Testis (tissue), 3 donors: ENCODE measurements around the gene ARIH2. TPM values are rescaled to one million over a fixed set of nuclear protein-coding genes. Genes with fewer than 3 reads are reported as not detected.

Source experiments
- DNase-seq: peaks from one replicate; pipeline ENCODE4 v3.0.0-alpha.2; 2019
- H3K27ac ChIP-seq, 2 donors: fragments of 200-600 bp; sonication (generic); one replicate each; pipeline ENCODE4 v1.5.1; 2019
- H3K27me3 ChIP-seq: fragments of 200-600 bp; sonication (generic); one replicate; pipeline ENCODE4 v1.5.1; 2019
- H3K36me3 ChIP-seq: fragments of 200-600 bp; sonication (generic); one replicate; pipeline ENCODE4 v1.5.1; 2017; ENCODE audit warnings: low read depth; ENCODE audit errors: missing control alignments
- H3K4me1 ChIP-seq: fragments of 200-600 bp; sonication (generic); one replicate; pipeline ENCODE4 v1.5.1; 2019
- H3K4me3 ChIP-seq, 2 donors: fragments of 200-600 bp; sonication (generic); one replicate each; pipeline ENCODE4 v1.5.1; 2017 to 2019
- H3K9me3 ChIP-seq: fragments of 200-600 bp; sonication (generic); one replicate; pipeline ENCODE4 v1.5.1; 2017
- POLR2A ChIP-seq: fragments of 450-650 bp; IDR thresholded peaks from one replicate; pipeline ENCODE4 v1.6.1; 2017; ENCODE audit warnings: antibody characterized with exemption, mild to moderate bottlenecking, moderate library complexity
- WGBS, 2 donors: methylation state at CpG; one replicate each; pipeline ENCODE4 v1.1.5; 2018; 5-methylcytosine and 5-hydroxymethylcytosine counted together
- intact Hi-C: fragments of 100-400 bp; cut with DNase I; formaldehyde crosslinking; loops from one replicate; pipeline ENCODE4 v1.15.1; 2023; ENCODE audit warnings: low total_unique reads
- polyA plus RNA-seq: library from polyadenylated mRNA; stranded (reverse); fragments of 350-450 nt; fragmentation: Illumina TruSeq; extraction: RNeasy Lipid Tissue Mini Kit (QIAGEN cat#74804); gene quantifications from one replicate; pipeline ENCODE4 v1.2.3, GENCODE V29; 2014; ENCODE audit warnings: low read depth, low replicate concordance; ENCODE audit not compliant: insufficient read depth
- total RNA-seq, 2 donors: library from RNA; depleted of rRNA; stranded (reverse); fragments of >200 nt; gene quantifications; one replicate each; pipeline ENCODE4 v1.2.3, GENCODE V29; 2016
- TF ChIP-seq, protein P1 (sequence below), 3 experiments: fragments of 450-650 bp in 2 of 3; fragments of 200-600 bp in 1 of 3; sonication (generic) in 1 of 3; IDR thresholded peaks; one replicate each; pipeline ENCODE4 v1.5.1; 2016 to 2019; ENCODE audit warnings: antibody characterized with exemption in 3 of 3, mild to moderate bottlenecking in 2 of 3, moderate library complexity in 1 of 3

The ARIH2 gene
- total and polyA plus RNA-seq, 3 donors from 2014 or later = 106 to 157 (median 127) TPM

DNA sequence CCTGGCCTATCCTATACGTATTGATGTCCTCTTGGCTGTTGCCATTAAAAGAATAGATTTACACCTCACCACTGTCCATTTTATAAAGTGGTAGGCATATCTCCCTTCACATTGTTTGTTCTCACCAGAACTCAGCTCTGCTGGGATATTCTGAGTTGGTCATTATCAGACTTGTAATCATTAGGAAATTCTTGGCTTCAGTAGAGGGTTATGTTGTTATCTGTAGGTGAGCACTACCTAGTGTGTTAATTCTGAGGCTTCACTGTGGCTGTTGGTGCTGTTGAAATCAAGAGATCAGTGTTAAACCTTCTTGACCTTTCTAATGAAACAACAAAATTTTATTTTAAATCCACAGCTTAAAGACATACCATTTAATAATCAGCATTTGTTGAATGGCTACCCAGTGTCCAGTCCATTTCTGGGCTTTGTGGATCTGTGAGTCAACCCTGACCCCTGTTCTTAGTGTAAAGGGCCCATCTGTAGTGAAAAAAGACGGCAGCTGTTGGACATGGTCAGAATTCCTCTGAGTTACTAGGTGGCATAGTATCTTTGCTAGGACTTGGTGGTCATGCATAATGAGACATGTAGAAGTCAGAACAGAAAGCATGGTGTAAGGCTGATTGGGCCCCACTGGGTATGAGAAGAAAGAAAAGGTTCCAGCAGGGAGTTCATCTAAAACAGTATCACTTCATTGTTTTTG, 38.5 kb downstream of the ARIH2 start:
- no peak for TF ChIP-seq POLR2A
- TF ChIP-seq, protein P1, sequence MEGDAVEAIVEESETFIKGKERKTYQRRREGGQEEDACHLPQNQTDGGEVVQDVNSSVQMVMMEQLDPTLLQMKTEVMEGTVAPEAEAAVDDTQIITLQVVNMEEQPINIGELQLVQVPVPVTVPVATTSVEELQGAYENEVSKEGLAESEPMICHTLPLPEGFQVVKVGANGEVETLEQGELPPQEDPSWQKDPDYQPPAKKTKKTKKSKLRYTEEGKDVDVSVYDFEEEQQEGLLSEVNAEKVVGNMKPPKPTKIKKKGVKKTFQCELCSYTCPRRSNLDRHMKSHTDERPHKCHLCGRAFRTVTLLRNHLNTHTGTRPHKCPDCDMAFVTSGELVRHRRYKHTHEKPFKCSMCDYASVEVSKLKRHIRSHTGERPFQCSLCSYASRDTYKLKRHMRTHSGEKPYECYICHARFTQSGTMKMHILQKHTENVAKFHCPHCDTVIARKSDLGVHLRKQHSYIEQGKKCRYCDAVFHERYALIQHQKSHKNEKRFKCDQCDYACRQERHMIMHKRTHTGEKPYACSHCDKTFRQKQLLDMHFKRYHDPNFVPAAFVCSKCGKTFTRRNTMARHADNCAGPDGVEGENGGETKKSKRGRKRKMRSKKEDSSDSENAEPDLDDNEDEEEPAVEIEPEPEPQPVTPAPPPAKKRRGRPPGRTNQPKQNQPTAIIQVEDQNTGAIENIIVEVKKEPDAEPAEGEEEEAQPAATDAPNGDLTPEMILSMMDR (IDR thresholded peaks at IDR 0.05) = no peak
- Histone ChIP-seq H3K9me3 (no peaks in the 10 kb centered on the region), H3K4me3 (no peak overlapping the region), H3K4me1 (no peaks in the 10 kb centered on the region), H3K27me3 (no peaks in the 10 kb centered on the region), H3K27ac (no peak overlapping the region), H3K36me3 (no peaks in the 10 kb centered on the region)
- no peak for DNase-seq
- intact Hi-C loops = no loop called here
- WGBS, 2 donors = 94 to 100% methylated on average over 2 of the region's 2 CpGs

DNA sequence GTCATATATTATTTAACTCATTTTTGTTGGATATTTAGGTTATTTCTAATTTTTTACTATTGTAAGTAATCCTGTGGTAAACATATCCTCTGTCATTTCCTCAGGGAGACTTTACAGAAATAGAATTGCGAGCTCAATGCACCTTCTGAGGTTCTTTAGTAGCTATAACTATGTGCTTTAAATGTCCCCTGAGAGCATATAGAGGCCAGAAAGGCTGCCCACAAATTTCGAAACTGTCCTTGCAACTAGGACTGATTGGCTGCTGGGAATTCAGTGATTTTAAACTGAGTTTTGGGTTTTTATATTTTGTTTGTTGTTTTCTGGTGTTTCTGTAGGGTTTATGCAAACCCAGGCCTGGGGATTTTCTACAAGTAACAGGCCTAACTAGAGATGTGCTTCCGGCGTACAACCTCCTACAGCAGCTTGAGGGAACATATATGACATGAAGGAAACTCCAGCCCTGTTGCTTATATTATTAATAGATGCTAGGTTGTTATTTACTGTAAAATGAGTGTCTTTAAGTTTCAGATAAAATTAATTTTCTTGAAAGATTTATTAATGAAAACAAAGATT, 42.3 kb downstream of the ARIH2 start:
- no peaks in the 10 kb centered on the region for H3K36me3 ChIP-seq
- H3K9me3 ChIP-seq = no peaks in the 10 kb centered on the region
- intact Hi-C loops = no loop called here
- TF ChIP-seq POLR2A = no peak
- TF ChIP-seq, protein P1 (IDR thresholded peaks at IDR 0.05) = no peak
- no peak for DNase-seq
- WGBS, 2 donors = 81 to 82% methylated on average over 4 of the region's 4 CpGs
- no peaks in the 10 kb centered on the region for H3K27me3 ChIP-seq
- H3K4me1 ChIP-seq = peaks cover 7% of the 10 kb centered on the region
- H3K4me3 ChIP-seq = no peak overlapping the region
- no peak overlapping the region for H3K27ac ChIP-seq

DNA sequence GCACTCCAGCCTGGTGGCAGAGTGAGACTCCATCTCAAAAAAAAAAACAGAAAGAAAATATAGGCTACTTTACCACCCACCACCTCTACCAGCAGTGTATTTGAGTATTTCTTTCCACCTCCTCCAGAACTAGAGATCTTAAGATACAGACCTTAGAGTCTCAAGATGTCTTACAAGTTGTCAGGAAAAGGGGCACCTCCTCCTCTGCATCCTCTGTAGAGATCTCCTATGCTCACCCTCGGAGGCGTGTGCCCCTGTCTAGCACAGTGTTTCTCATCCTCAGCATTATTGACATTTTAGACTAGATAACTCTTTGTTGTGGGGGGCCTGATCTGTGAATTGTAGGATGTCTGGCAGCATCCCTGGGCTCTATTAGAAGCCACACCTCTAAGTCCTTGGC, 43.7 kb downstream of the ARIH2 start:
- intact Hi-C loops = no loop called here
- 80 to 86% methylated on average over 2 of the region's 2 CpGs for WGBS, 2 donors
- H3K36me3 ChIP-seq = no peaks in the 10 kb centered on the region

DNA sequence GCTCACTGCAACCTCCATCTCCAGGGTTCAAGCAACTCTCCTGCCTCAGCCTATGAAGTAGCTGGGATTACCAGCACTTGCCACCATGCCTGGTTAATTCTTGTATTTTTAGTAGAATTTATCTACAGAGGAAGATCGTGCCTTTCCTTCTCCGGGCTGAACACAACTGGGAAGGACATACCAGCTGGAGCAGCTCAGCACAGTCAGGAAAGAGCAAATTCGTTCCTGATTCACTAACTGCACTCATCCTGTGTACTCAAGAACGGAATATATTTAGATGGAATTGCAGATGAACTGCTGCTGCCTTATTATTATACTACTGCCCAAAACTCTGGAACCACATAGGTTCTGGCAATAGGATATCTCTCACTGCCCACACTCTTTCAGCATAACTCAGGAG, 44.3 kb downstream of the ARIH2 start:
- Histone ChIP-seq H3K27ac (no peak overlapping the region), H3K4me3 (no peak overlapping the region), H3K27me3 (no peaks in the 10 kb centered on the region), H3K9me3 (no peaks in the 10 kb centered on the region), H3K4me1 (peaks cover 24% of the 10 kb centered on the region), H3K36me3 (no peaks in the 10 kb centered on the region)
- no peak for DNase-seq
- WGBS, 2 donors = 65 to 78% methylated on average over 4 of the region's 4 CpGs
- TF ChIP-seq, protein P1 (IDR thresholded peaks at IDR 0.05) = no peak
- no peak for TF ChIP-seq POLR2A
- intact Hi-C loops = no loop called here

More for the DNA sequence above, 43.7 kb downstream of the ARIH2 start:
- no peak overlapping the region for H3K4me3 ChIP-seq
- DNase-seq = no peak
- no peaks in the 10 kb centered on the region for H3K27me3 ChIP-seq
- no peak overlapping the region for H3K27ac ChIP-seq
- peaks cover 20% of the 10 kb centered on the region for H3K4me1 ChIP-seq
- H3K9me3 ChIP-seq = no peaks in the 10 kb centered on the region
- TF ChIP-seq POLR2A = no peak
- TF ChIP-seq, protein P1 (IDR thresholded peaks at IDR 0.05) = no peak

DNA sequence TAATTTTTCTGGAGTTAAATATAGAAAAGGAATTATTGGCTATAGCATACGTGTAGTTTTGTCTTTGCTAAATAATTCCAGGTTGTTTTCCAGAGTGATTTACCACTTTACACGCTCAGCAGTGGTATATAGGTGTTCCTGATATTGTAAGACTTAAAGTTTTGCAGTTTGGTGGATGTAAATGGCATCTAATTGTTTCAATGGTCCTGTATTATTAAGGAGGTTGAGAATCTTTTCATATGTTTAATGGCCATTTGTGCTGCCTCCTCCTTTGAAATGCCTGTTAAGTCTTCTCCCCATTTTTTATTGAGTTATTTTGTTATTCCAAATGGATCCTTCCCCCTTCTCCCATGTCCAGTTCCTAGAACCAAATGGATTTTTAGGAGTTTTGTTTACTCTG, 44.9 kb downstream of the ARIH2 start:
- no peak for TF ChIP-seq POLR2A
- TF ChIP-seq, protein P1 (IDR thresholded peaks at IDR 0.05) = no peak
- WGBS, 2 donors = 84 to 87% methylated on average over 2 of the region's 2 CpGs
- no peak overlapping the region for H3K4me3 ChIP-seq
- no peak overlapping the region for H3K27ac ChIP-seq
- no peaks in the 10 kb centered on the region for H3K27me3 ChIP-seq
- intact Hi-C loops = no loop called here
- H3K4me1 ChIP-seq = peaks cover 24% of the 10 kb centered on the region
- H3K36me3 ChIP-seq = no peaks in the 10 kb centered on the region
- no peak for DNase-seq
- H3K9me3 ChIP-seq = no peaks in the 10 kb centered on the region
